NCI-H226 (cell line): ENCODE results near the gene CORO1C.

Source experiments
- DNase-seq: peaks from one replicate; pipeline ENCODE4 v3.0.0-alpha.2; 2015

Gene CORO1C

DNA sequence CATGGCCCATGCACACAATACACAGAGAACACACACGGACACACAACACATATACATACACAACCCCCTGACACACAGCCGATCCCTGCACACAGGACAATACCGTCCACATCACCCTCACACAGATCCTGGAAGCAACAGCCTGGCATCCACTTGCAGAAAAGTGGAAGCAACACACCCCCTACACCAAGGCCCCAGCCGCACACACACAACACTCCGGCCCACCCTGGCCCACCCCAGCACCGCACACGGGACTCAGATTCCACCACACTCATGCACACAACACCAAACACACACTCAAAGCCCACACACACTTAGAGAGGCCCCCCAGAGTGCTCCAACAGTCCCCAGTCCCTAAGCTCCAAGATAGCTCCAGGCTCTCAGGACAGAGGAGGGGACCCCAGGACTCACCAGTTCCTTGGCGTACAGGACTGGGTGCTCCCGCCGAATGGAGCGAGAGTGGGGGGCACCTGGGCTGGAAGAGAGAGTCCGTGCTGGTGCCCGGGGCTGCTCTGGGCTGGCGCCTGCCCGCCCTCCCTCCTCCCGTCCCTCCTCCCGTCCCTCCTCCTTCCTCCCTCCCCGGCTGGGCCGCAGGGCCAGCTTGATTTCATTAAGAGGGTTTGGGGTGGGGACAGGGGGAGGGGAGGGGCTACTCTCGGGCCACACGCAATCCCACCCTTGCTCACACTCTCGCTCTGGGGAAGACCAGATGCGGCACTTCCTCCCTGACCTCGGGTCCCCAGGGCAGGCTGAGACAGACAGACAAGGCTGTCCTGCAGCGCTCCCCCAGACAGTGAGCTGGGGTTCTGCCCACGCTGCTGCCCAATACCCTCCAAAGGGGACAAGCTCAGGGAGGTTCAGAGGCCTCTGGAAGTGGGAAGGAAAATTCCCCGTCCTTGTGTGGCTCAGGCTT is 133.5 kb downstream of the CORO1C start, which contains the start of gene TMEM119:
TMEM119 (minus strand) TSS at position 526 of the 913 bp plus-strand sequence. CDS start 5,701 bp downstream, outside the sequence.
- no peak for DNase-seq

DNA sequence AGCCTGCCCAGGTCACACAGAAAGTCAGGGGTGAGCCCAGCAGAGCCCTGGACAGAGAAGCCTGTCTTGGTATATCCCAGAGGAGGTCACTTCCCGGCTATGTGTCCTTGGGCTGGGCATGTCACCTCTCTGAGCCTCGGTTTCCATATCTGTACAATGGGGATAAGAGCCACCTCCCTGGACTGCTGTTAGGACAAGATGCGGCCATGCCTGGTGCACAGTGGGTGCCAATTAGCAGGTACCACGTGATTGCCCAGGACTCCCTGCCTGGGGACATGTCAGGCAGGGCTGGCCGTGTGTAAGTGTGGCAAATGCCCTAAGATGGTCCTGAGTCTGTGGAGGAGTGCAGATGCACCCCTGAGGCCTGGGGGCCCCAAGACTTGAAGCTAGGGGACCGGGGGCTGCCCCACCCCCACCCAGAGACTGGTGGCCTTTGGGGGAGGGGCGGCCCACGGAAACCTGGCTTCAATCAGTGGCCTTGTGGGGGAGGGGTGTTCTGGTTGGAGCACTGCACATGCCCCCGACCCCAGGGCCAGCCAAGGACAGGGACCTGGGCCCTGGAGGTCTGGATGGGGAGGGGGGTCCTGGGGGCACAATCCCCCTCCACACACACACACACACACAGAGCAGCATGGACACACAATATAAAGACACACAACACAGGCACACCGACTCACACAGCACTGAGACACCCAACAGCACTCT is 134.3 kb downstream of the CORO1C start:
- DNase-seq, result no peak

GRCh38 chr12:108595711-108596647 is 135.3 kb downstream of the CORO1C start:
- no peak for DNase-seq
